ENCODE data around the gene VANGL1.

Gene VANGL1

DNA sequence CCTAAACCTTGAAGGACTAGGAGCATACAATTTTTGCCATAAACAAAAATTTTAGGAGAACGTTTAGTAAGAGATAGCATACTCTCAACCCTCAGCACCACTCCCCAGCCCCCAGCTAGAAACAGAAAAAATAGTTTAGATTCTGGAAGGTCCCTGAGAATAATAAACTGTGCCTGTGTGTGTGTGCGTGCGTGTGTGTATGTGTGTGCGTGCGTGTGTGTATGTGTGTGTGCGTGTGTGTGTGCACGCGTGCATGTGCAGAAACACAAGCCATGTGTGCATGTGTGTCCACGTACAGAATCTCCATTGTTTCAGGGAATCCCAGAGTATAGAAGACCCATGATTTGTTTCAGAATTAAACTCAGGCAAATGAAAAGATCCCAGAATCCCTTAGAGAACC lies 64.2 kb downstream of the VANGL1 start:
- no peak for DNase-seq

- DNase-seq: peak in 1 of 2 donors; percentile 62
Observed at GRCh38 chr1:115706587-115707425, 65.0 kb downstream of the VANGL1 start.

GRCh38 chr1:115710859-115711624 lies 69.3 kb downstream of the VANGL1 start:
- DNase-seq: no peak

DNA sequence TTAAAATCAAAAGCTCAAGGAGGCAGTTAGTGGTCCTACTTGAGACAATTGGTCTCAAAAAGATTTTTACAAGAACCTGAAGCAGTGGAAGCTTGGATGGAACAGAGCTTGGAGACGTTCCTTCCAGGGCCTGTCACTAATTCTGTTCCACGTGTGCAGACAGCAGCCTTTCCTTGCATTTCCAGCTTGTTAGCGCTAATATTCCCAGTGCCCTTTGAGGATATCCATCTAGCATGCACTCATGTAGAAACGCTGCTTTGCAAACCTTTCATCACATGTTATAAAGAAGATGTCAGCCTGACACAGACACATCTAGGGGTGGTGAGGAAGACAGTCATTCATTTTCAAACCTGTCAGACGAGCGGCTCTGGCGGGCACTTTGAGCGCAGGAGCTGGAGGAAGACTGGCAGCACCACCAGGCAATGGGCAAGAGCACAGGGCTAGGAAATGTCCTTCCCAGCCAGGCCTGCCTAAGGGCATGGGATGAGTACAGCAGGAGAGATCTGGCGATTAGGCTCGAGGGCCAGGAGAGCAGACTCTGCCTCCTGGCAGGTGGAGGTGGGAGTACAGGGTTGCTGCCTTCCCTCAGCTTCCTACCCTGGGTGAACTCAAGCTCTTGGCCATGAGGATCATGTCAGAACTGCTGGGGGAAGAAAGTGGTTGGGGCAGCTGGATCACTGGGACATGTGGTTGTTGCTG lies 71.3 kb downstream of the VANGL1 start:
- no peak for DNase-seq

- DNase-seq: no peak
Observed at GRCh38 chr1:115713906-115714305, 72.1 kb downstream of the VANGL1 start.

DNA sequence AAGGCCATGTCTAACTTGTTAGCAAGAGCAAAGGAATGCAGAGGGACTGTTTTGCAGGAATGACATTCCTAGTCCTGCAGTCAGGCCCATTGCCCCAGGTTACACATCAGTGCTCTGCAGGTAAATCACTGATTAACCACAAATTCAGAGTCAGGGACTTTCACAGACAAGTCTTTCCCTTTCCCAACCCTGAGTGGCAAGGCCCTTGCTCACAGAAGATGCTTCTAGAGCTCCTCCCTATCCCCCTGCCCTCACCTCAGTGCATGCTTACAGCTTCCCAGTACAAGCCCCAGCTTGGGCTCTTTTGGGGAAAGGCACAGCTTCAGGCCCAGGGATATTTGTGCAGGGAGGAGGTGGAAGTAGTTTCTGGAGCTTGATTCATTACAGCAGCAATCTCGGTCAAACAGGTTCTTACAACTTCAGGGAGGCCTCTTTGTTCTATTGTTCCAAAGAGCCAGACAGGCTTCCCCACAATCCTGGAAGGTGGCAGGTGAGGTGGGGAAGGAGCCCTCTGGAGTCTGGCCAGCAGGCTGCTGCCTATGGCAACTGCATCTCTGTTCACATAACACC lies 72.9 kb downstream of the VANGL1 start:
- DNase-seq: no peak

GRCh38 chr1:115717541-115717940 lies 75.8 kb downstream of the VANGL1 start:
- DNase-seq: peak in 1 of 2 donors; percentile 59

GRCh38 chr1:115718011-115718754 lies 76.4 kb downstream of the VANGL1 start:
- DNase-seq: no peak

DNA sequence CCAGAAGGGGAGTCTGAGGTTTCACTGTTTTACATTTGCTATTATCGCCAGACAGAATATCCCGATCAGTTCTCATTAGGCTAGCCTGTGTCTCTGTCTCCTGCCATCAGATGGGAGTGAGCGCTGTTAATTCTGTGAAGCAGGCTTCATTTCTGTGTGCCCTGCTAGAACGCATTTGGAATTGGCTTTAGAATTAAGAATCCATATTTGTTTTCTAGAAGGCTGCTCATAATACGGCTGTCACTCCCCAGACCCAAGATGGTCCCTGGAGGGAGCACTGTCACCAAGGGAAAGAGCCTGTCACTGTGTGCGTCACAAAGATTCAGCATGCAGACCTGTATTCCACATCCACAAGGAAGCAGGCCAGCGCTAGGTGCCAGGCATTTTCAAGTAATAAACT lies 77.5 kb downstream of the VANGL1 start:
- DNase-seq: no peak

- DNase-seq: no peak
Observed at GRCh38 chr1:115722221-115722620, 80.5 kb downstream of the VANGL1 start.

DNA sequence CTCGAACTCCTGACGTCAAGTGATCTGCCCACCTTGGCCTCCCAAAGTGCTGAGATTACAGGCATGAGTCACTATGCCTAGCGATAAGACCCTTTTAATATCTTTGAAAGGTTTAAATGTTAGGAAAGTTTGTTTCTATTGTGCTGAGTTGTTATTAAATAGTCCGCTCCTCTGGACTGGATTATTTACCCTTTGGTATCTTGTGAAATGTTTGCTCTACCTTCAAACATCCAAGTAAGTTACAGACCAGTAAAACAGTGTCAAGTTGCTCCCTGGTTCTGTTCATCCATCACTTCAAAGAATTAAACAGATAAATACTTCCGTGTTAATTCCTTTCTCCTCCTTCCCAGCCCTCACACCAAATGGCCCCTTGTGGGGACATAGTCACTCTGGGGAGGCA lies 82.0 kb downstream of the VANGL1 start:
- DNase-seq: no peak

GRCh38 chr1:115725600-115725999 lies 83.8 kb downstream of the VANGL1 start:
- DNase-seq: no peak

DNA sequence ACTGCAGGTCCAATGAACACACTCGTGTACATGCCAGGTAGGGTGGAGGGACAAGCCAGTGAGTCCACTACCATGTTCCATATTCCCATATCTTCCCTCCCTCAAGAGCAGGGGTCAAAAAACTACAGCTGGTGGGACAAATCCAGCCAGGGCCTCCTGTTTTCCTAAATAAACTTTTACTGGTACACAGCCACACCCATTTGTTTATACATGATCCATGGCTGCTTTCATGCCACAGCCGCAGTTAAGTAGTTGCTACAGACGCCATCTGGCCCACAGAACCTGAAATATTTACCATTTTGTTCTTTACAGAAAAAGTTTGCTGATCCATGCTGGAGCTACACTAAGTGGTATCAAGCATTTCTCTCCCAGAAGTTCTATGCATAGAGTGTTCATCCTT lies 84.4 kb downstream of the VANGL1 start:
- no peak for DNase-seq

DNA sequence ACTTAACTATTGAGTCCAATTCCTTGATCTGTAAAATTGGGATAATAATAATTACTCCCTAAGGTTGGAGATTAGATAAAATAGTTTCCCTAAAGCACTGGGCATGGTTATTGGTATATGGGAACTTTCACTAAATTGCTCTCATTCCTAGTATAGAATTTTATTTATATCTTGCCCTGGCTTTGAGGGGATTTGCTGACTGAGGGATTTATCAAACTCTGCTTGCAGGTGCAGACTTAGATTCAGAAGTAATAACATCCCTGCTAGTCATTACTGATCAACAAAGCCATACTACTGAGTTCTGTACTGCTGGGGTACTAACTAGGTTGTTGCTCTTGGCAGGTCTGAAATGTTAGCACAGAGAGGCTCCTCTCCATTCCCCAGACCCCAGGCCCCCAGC lies 84.8 kb downstream of the VANGL1 start:
- no peak for DNase-seq

GRCh38 chr1:115727706-115728249 lies 86.0 kb downstream of the VANGL1 start:
- peak; percentile 92 for DNase-seq

GRCh38 chr1:115728341-115728740 lies 86.6 kb downstream of the VANGL1 start:
- DNase-seq: peak in 1 of 2 donors; percentile 29

GRCh38 chr1:115729756-115730155 lies 88.0 kb downstream of the VANGL1 start:
- DNase-seq: peak; percentile 64 to 67

- peak; percentile 76 to 93 for DNase-seq
Observed at GRCh38 chr1:115732316-115732715, 90.5 kb downstream of the VANGL1 start.

GRCh38 chr1:115740811-115741210 lies 99.0 kb downstream of the VANGL1 start:
- DNase-seq: no peak

- no peak for DNase-seq
Observed at GRCh38 chr1:115744646-115745275, 103.0 kb downstream of the VANGL1 start.

DNA sequence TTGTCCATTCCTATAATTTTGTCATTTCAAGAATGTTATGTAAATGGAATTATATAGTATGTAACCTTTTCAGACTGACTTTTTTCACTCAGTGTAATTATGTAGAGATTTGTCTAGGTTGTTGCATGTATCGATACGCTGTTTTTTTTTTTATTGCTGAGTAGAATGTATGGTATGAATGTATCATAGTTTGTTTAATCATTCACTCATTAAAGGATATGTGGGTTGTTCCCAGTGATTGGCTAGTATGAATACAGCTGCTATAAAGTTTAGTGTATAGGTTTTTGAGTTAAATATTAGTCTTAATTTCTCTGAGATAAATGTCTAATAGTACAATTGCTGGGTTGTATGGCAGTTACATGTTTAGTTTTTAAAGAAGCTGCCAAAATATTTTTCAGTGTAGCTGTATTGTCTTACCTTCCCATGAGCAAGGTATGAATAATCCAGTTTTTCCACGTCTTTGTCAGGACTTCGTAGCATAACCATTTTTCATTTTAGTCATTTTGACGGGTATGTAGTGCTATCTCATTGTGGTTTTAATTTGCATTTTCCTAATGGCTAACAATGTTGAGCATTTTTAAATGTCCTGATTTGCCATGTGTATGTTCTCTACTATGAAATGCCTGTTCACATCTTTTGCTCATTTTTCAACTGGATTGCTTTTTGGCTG lies 104.4 kb downstream of the VANGL1 start:
- no peak for DNase-seq
